ENCODE results near the gene NPAS2. TPM values are rescaled to one million over a fixed set of nuclear protein-coding genes. Genes with fewer than 3 reads are reported as not detected.

Gene NPAS2
- total RNA-seq, 2 donors from 2014 or later, result 1.1 to 1.6 TPM

DNA sequence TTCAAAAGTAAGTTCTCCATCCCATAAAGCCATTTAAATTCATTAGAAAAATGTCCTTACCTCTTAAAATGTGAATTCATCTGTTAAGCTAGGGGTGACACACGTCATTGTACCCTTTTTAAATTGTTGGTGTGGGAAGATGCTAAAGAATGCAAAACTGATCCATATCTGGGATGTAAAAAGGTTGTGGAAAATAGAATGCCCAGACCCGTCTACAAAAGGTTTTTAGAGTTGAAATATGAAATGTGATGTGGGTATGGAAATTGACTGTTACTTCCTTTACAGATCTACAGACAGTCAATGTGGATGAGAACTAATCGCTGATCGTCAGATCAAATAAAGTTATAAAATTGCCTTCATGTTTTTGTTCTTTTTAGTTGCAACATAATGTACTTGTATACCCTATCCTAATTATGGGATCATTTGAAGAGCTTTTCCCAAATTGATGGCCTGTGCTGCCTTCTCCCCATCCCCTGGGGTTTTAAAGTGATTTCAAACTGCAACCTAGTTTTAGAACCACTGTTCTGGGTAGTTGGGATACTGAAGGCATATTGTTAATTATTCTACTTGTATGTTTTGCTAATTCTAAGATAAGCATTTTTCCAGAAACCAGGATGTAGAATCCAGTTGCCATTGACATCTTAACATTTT, 186.3 kb downstream of the NPAS2 start:
- Mint-ChIP-seq H3K4me3 (no peak overlapping the region), H3K27ac (no peak overlapping the region), H3K4me1 (peaks cover 27% of the 10 kb centered on the region), H3K36me3 (ENCODE audit: low read depth) (peaks cover 81% of the 10 kb centered on the region), H3K9me3 (peaks cover 3% of the 10 kb centered on the region), H3K27me3 (ENCODE audit: insufficient read depth) (peaks cover 2% of the 10 kb centered on the region)
- H3K4me1 ChIP-seq (ENCODE audit: control insufficient read depth, insufficient read depth, low read length), result no peaks in the 10 kb centered on the region
- no peak overlapping the region for H3K9ac ChIP-seq (ENCODE audit: extremely low read depth, low read length, poor library complexity, severe bottlenecking)
- no peak overlapping the region for H3K27ac ChIP-seq (ENCODE audit: low read depth, low read length)
- H3K27me3 ChIP-seq (ENCODE audit: control insufficient read depth, insufficient read depth, low read length, poor library complexity, severe bottlenecking), result no peaks in the 10 kb centered on the region
- peak overlapping the region; percentile 13 for H3K4me3 ChIP-seq (ENCODE audit: low read length)
- 64 to 87% methylated on average over 2 to 4 of the region's 4 CpGs for WGBS, 2 experiments (ENCODE audit: insufficient coverage in 1 of 2, insufficient read length in 1 of 2)
- no peaks in the 10 kb centered on the region for H3K9me3 ChIP-seq (ENCODE audit: control insufficient read depth, low read length)
- peaks cover 65% of the 10 kb centered on the region for H3K36me3 ChIP-seq (ENCODE audit: control insufficient read depth, insufficient read depth, low read length)
- DNase-seq, result no peak
- TF ChIP-seq, protein P1, sequence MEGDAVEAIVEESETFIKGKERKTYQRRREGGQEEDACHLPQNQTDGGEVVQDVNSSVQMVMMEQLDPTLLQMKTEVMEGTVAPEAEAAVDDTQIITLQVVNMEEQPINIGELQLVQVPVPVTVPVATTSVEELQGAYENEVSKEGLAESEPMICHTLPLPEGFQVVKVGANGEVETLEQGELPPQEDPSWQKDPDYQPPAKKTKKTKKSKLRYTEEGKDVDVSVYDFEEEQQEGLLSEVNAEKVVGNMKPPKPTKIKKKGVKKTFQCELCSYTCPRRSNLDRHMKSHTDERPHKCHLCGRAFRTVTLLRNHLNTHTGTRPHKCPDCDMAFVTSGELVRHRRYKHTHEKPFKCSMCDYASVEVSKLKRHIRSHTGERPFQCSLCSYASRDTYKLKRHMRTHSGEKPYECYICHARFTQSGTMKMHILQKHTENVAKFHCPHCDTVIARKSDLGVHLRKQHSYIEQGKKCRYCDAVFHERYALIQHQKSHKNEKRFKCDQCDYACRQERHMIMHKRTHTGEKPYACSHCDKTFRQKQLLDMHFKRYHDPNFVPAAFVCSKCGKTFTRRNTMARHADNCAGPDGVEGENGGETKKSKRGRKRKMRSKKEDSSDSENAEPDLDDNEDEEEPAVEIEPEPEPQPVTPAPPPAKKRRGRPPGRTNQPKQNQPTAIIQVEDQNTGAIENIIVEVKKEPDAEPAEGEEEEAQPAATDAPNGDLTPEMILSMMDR (conservative IDR thresholded peaks at IDR 0.05), result no peak

DNA sequence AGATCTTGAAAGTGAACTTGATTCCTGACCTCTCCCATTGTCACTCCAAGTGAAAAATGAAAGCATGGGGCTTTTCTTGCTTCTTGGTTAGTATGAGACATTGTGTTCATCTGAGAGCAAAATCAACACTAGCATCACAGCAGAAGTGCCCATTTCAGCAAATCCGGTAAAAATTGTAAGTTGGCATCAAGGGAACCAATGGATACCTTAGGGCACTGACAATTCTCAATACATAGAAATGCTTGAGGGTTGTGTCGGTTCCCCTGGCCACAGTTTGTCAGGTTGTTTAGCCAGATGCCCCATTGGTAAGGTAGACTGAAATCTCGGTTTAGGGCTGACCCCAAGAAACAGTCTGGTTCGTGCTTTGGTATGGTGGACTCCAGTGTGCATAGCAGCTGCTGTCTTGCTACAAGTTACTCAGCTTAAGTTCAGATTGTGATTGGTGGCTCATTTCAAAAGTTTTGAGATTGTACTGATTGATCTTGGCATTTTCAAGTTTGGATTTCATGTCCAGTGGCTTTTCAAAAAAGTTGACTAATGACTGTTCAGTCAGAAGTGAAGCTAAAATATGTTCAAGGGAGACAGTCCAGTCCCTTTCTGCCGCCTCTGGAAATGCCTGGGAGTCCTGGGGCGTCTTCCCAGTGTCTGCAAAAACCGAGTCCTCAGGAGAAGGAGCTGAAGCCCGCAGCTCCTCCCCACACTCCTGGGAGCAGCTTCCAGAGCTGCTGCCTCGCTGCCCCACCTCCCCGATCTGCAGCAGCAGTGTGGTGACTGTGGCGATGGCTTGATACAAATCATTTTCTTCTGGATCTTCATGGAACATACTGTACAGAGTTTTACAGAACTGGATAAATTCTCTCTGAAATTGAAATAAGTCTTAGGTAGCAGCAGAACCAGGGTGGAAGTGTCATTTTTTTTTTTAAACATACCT, 187.7 kb downstream of the NPAS2 start:
- no peaks in the 10 kb centered on the region for H3K4me1 ChIP-seq (ENCODE audit: control insufficient read depth, insufficient read depth, low read length)
- peak overlapping the region; percentile 23 for H3K27ac Mint-ChIP-seq
- WGBS, 2 experiments (ENCODE audit: insufficient coverage in 1 of 2, insufficient read length in 1 of 2), result 90 to 96% methylated on average over 9 to 11 of the region's 11 CpGs
- no peak overlapping the region for H3K9ac ChIP-seq (ENCODE audit: extremely low read depth, low read length, poor library complexity, severe bottlenecking)
- peaks cover 83% of the 10 kb centered on the region for H3K36me3 Mint-ChIP-seq (ENCODE audit: low read depth)
- TF ChIP-seq, protein P1 (conservative IDR thresholded peaks at IDR 0.05), result no peak
- no peak overlapping the region for H3K4me3 ChIP-seq (ENCODE audit: low read length)
- peaks cover 3% of the 10 kb centered on the region for H3K9me3 Mint-ChIP-seq
- H3K27ac ChIP-seq (ENCODE audit: low read depth, low read length), result no peak overlapping the region
- peaks cover 70% of the 10 kb centered on the region for H3K36me3 ChIP-seq (ENCODE audit: control insufficient read depth, insufficient read depth, low read length)
- no peaks in the 10 kb centered on the region for H3K27me3 Mint-ChIP-seq (ENCODE audit: insufficient read depth)
- H3K4me3 Mint-ChIP-seq, result no peak overlapping the region
- no peak for DNase-seq
- H3K27me3 ChIP-seq (ENCODE audit: control insufficient read depth, insufficient read depth, low read length, poor library complexity, severe bottlenecking), result no peaks in the 10 kb centered on the region
- peaks cover 21% of the 10 kb centered on the region for H3K4me1 Mint-ChIP-seq
- H3K9me3 ChIP-seq (ENCODE audit: control insufficient read depth, low read length), result no peaks in the 10 kb centered on the region

DNA sequence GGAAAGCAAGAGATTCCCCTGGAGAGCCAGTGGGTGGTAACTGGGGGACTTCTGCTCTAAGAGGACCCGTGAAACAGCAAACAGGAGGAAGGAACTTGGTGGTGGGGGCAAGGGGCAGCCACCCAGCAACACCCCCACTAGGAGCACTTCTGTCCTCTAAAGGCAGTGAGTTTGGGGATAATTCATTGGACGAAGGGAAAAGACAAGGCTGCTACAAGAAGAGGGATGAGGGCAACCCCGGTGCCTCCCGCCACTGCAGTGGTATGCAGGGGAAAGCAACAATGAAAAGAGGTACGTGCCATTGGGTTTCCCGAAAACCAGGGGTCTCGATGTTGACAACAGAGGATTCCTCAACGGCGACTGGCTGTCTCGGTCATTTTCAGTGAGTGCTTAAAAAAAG, 191.2 kb downstream of the NPAS2 start:
- H3K27me3 Mint-ChIP-seq (ENCODE audit: insufficient read depth), result no peaks in the 10 kb centered on the region
- H3K4me3 ChIP-seq (ENCODE audit: low read length), result no peak overlapping the region
- DNase-seq, result no peak
- TF ChIP-seq, protein P1 (conservative IDR thresholded peaks at IDR 0.05), result no peak
- 87 to 90% methylated on average over 8 to 10 of the region's 10 CpGs for WGBS, 2 experiments (ENCODE audit: insufficient coverage in 1 of 2, insufficient read length in 1 of 2)
- peaks cover 4% of the 10 kb centered on the region for H3K4me1 Mint-ChIP-seq
- no peak overlapping the region for H3K27ac ChIP-seq (ENCODE audit: low read depth, low read length)
- peak overlapping the region; percentile 45 for H3K27ac Mint-ChIP-seq
- no peaks in the 10 kb centered on the region for H3K9me3 Mint-ChIP-seq
- H3K27me3 ChIP-seq (ENCODE audit: control insufficient read depth, insufficient read depth, low read length, poor library complexity, severe bottlenecking), result no peaks in the 10 kb centered on the region
- no peak overlapping the region for H3K4me3 Mint-ChIP-seq
- H3K36me3 ChIP-seq (ENCODE audit: control insufficient read depth, insufficient read depth, low read length), result peaks cover 60% of the 10 kb centered on the region
- peaks cover 67% of the 10 kb centered on the region for H3K36me3 Mint-ChIP-seq (ENCODE audit: low read depth)
- no peaks in the 10 kb centered on the region for H3K4me1 ChIP-seq (ENCODE audit: control insufficient read depth, insufficient read depth, low read length)
- H3K9me3 ChIP-seq (ENCODE audit: control insufficient read depth, low read length), result peaks cover 13% of the 10 kb centered on the region
- H3K9ac ChIP-seq (ENCODE audit: extremely low read depth, low read length, poor library complexity, severe bottlenecking), result no peak overlapping the region
